Measurements from ENCODE around the gene HOXB3. TPM values are rescaled to one million over a fixed set of nuclear protein-coding genes. Genes with fewer than 3 reads are reported as not detected.

The HOXB3 gene
- total and polyA plus RNA-seq, 2 of the 4 experiments (the other 2 are of a cell fraction) = 6.3 to 59.6 TPM

GRCh38 chr17:48597778-48598631 lies 8.0 kb upstream of the HOXB3 start:
- in situ Hi-C loops (cut with MboI; ENCODE audit: low sequenced_read_pairs) = loop anchor here (5.0 to 10.0 kb wide), 2 partner anchors 261 to 573 kb away; no protein-coding TSS in a partner anchor
- CTCF ChIA-PET = no interaction called here

More at GRCh38 chr17:48597778-48598631, 8.0 kb upstream of the HOXB3 start:
- Histone ChIP-seq H2BK5ac (ENCODE audit: low read depth, low read length, poor library complexity, severe bottlenecking) (peak overlapping the region; percentile 95), H4K8ac (ENCODE audit: low read depth in 2 of 2, low read length in 2 of 2) (peak overlapping the region; percentile 55 to 88), H3K23ac (ENCODE audit: low read depth, low read length) (peak overlapping the region; percentile 98), H3K27ac (ENCODE audit: insufficient read depth, low read length) (peak overlapping the region; percentile 99), H3K18ac (ENCODE audit: low read depth, low read length) (peak overlapping the region; percentile 65), H3K4ac (ENCODE audit: low read depth, low read length) (peak overlapping the region; percentile 98), H3K4me2 (ENCODE audit: low read depth, low read length) (peak overlapping the region; percentile 95), H3K9me1 (ENCODE audit: insufficient read depth, low read length) (0 out of 2 replicates have a peak, but pooled peaks cover 3% of the 10 kb centered on the region), H2AK5ac (ENCODE audit: low read depth, low read length) (peak overlapping the region; percentile 38), H3K36me3 (ENCODE audit: control insufficient read depth, insufficient read depth, low read length) (peaks cover 9% of the 10 kb centered on the region; the same call in 1 of the 2 replicates), H2AFZ (replicated peaks; ENCODE audit: low read length, poor library complexity) (peak overlapping the region; percentile 71), H3K79me1 (ENCODE audit: low read depth in 1 of 2, low read length in 2 of 2) (peaks cover 24 to 39% of the 10 kb centered on the region in 2 experiments; a peak in 3 of 4 replicates), H4K91ac (ENCODE audit: insufficient read depth, low read depth, low read length) (peak overlapping the region; percentile 92), H3K27me3 (ENCODE audit: control insufficient read depth, insufficient read depth, low read length) (no peaks in the 10 kb centered on the region), H2BK120ac (ENCODE audit: low read depth, low read length) (peak overlapping the region; percentile 67), H3K4me1 (ENCODE audit: control insufficient read depth, insufficient read depth, low read length) (peaks cover 12% of the 10 kb centered on the region), H3K56ac (ENCODE audit: extremely low read depth, insufficient read depth, low read length) (peak overlapping the region; percentile 53; the same call in 1 of the 2 replicates), H3K4me3 (ENCODE audit: insufficient read depth, low read depth, low read length) (peak overlapping the region; percentile 78), H2BK15ac (ENCODE audit: low read depth, low read length) (peak overlapping the region; percentile 18; the same call in 1 of the 3 replicates), H2BK20ac (ENCODE audit: low read depth, low read length) (peak overlapping the region; percentile 40; the same call in 1 of the 2 replicates), H3K9ac (ENCODE audit: low read depth, low read length) (peak overlapping the region; percentile 99), H4K20me1 (ENCODE audit: insufficient read depth, low read length) (peaks cover 15% of the 10 kb centered on the region), H2AK9ac (replicated peaks; ENCODE audit: low read depth, low read length, poor library complexity) (peak overlapping the region; percentile 96), H3K14ac (replicated peaks; ENCODE audit: low read depth, low read length) (peak overlapping the region; percentile 97), H4K5ac (ENCODE audit: low read depth, low read length) (peak overlapping the region; percentile 61), H3K9me3 (ENCODE audit: control insufficient read depth, insufficient read depth, low read length) (no peaks in the 10 kb centered on the region)
- intact Hi-C loops (cut with micrococcal nuclease) (loop anchor here (1.0 kb wide), 1 partner anchor 12 kb away; no protein-coding TSS in a partner anchor), dilution Hi-C loops (cut with HindIII; ENCODE audit: low sequenced_read_pairs, unreplicated experiment) (no loop called here)
- POLR2A ChIA-PET (ENCODE audit: unreplicated experiment) = interaction anchor here (0.5 kb wide), 1 partner anchor 9 kb away, joined by 3 read pairs; no protein-coding TSS in a partner anchor
- no TSS peak for BruUV-seq (replicated peaks)
- DNase-seq = peak; percentile 88
- WGBS, 2 experiments (ENCODE audit: extremely low coverage in 2 of 2, insufficient read length in 1 of 2) = 0% methylated on average over 15 of the region's 68 CpGs; no CpG with 5 or more reads in 1 of the 2 experiments
- peak; percentile 15 for ATAC-seq (ENCODE audit: low read depth)
- TF ChIP-seq POLR2A (IDR thresholded peaks at IDR 0.05; ENCODE audit: low read depth, low read length) (peak; percentile 65), MXI1 (IDR thresholded peaks at IDR 0.05; ENCODE audit: borderline replicate concordance, low read depth, low read length) (peak; percentile 13; the same call in 1 of the 2 replicates), MAFK (IDR thresholded peaks at IDR 0.05; ENCODE audit: low read depth, low read length) (no peak), USF2 (IDR thresholded peaks at IDR 0.05; ENCODE audit: low read depth, low read length) (peak; percentile 56; the same call in 1 of the 2 replicates), CHD1 (IDR thresholded peaks at IDR 0.05; ENCODE audit: low read depth, low read length) (peak; percentile 64; the same call in 1 of the 2 replicates)
